HepG2 (cell line): ENCODE data around the gene NAA25. TPM values are rescaled to one million over a fixed set of nuclear protein-coding genes. Genes with fewer than 3 reads are reported as not detected.

Source experiments
- ATAC-seq: fragments of 200-7000 bp; cut with Tn5 transposase; 3 replicates; pipeline ENCODE4 v1.9.1; 2020; ENCODE audit warnings: mild to moderate bottlenecking, moderate library complexity
- BruUV-seq: library from RNA; stranded (reverse); fragments of 400-500 nt; replicated peaks from 2 replicates; lab custom pipeline; 2021; lab: Mats Ljungman, UMichigan
- CTCF ChIA-PET: fragments of 300-600 bp; formaldehyde crosslinking; extraction: SDS; loops from one replicate; lab custom pipeline; 2021; ENCODE audit warnings: low total read pairs, inconsistent platforms, low intra/inter-chr PET ratio; lab: Yijun Ruan, JAX
- POLR2A ChIA-PET: fragments of 350-600 bp; sonication (Branson Sonifier 250); formaldehyde crosslinking; loops from one replicate; lab custom pipeline; 2020; ENCODE audit warnings: antibody characterized with exemption, inconsistent platforms; lab: Yijun Ruan, JAX
- DNase-seq: peaks from one replicate; pipeline ENCODE4 v3.0.0-alpha.2; 2015; ENCODE audit warnings: low spot score
- FAIRE-seq: peaks from 3 replicates; lab custom pipeline; 2011; peaks lifted over from hg19 to GRCh38; lab: Jason Lieb, UNC
- H2AFZ ChIP-seq: one replicate; pipeline ENCODE4 v1.6.1; 2011; ENCODE audit warnings: low read length, inconsistent platforms
- H3K27ac ChIP-seq: fragments of 300-600 bp; 3 replicates; pipeline ENCODE4 v1.8.0; 2011; ENCODE audit warnings: mixed run types, mild to moderate bottlenecking, mixed read lengths, low read length, inconsistent platforms; ENCODE audit not compliant: insufficient read depth; ENCODE audit errors: extremely low read length
- H3K27me3 ChIP-seq, 2 experiments: fragments of 200-600 bp in 1 of 2; 2 replicates in 1 of 2; 3 replicates in 1 of 2; pipeline versions ENCODE4 v1.6.0 to v1.8.0; 2011; ENCODE audit warnings: low read length in 2 of 2, mild to moderate bottlenecking in 2 of 2, moderate library complexity in 2 of 2, inconsistent platforms in 1 of 2; ENCODE audit not compliant: insufficient read depth in 2 of 2, control insufficient read depth in 1 of 2
- H3K36me3 ChIP-seq, 2 experiments: fragments of 200-600 bp in 1 of 2; replicated peaks in 1 of 2; 2 replicates in 1 of 2; 3 replicates in 1 of 2; pipeline versions ENCODE4 v1.5.1 to v1.8.0; 2011; ENCODE audit warnings: low read length in 2 of 2, inconsistent platforms in 1 of 2; ENCODE audit not compliant: insufficient read depth in 2 of 2, control insufficient read depth in 1 of 2
- H3K4me1 ChIP-seq: 2 replicates; pipeline ENCODE4 v1.5.1; 2012; ENCODE audit warnings: low read length, inconsistent platforms; ENCODE audit not compliant: insufficient read depth
- H3K4me2 ChIP-seq: 2 replicates; pipeline ENCODE4 v1.6.0; 2011; ENCODE audit warnings: low read depth, low read length, inconsistent platforms
- H3K4me3 ChIP-seq, 3 experiments: fragments of 200-600 bp in 1 of 3; sonication (generic), shearing (Covaris generic) in 1 of 3; replicated peaks in 1 of 3; 2 replicates each; pipeline ENCODE4 v1.5.1; 2011 to 2016; ENCODE audit warnings: low read length in 3 of 3, inconsistent platforms in 2 of 3, low read depth in 2 of 3, mild to moderate bottlenecking in 2 of 3, control low read depth in 1 of 3, mixed read lengths in 1 of 3; ENCODE audit not compliant: insufficient read depth in 1 of 3
- H3K79me2 ChIP-seq: one replicate; pipeline ENCODE4 v1.6.1; 2011; ENCODE audit warnings: low read length, inconsistent platforms; ENCODE audit not compliant: insufficient read depth
- H3K9ac ChIP-seq: 2 replicates; pipeline ENCODE4 v1.6.0; 2011; ENCODE audit warnings: mild to moderate bottlenecking, low read depth, low read length, inconsistent platforms; ENCODE audit not compliant: insufficient read depth
- H3K9me3 ChIP-seq: 2 replicates; pipeline ENCODE4 v1.5.1; 2012; ENCODE audit warnings: mild to moderate bottlenecking, low read length
- H4K20me1 ChIP-seq: 2 replicates; pipeline ENCODE4 v1.6.0; 2011; ENCODE audit warnings: inconsistent platforms, mild to moderate bottlenecking, low read length, moderate library complexity; ENCODE audit not compliant: insufficient read depth
- CEBPB ChIP-seq: IDR thresholded peaks from 2 replicates; pipeline ENCODE4 v1.6.1; 2011; ENCODE audit warnings: low read depth, low read length, improper control_type of control experiment, borderline replicate concordance
- CEBPG ChIP-seq: IDR thresholded peaks from 2 replicates; pipeline ENCODE4 v1.6.1; 2016
- CTCF ChIP-seq: sonication (generic); formaldehyde crosslinking; IDR thresholded peaks from 2 replicates; pipeline ENCODE4 v1.5.0; 2020; ENCODE audit warnings: mild to moderate bottlenecking, missing genetic modification reagents, moderate library complexity
- HBP1 ChIP-seq: IDR thresholded peaks from 2 replicates; pipeline ENCODE4 v1.6.1; 2016; ENCODE audit warnings: low read depth, control low read depth
- MED1 ChIP-seq: sonication (generic); formaldehyde crosslinking; IDR thresholded peaks from 2 replicates; pipeline ENCODE4 v1.4.0; 2020; ENCODE audit warnings: missing genetic modification reagents
- PHF8 ChIP-seq: sonication (generic); formaldehyde crosslinking; IDR thresholded peaks from 2 replicates; pipeline ENCODE4 v1.5.0; 2020; ENCODE audit warnings: missing genetic modification reagents
- STAG1 ChIP-seq: sonication (generic); formaldehyde crosslinking; IDR thresholded peaks from 2 replicates; pipeline ENCODE4 v1.4.0; 2020; ENCODE audit warnings: missing genetic modification reagents
- ZNF121 ChIP-seq: sonication (generic); formaldehyde crosslinking; IDR thresholded peaks from 2 replicates; pipeline ENCODE4 v1.5.0; 2020; ENCODE audit warnings: mild to moderate bottlenecking, missing genetic modification reagents
- WGBS: methylation state at CpG from one replicate; pipeline ENCODE4 v1.1.6; 2017; ENCODE audit warnings: low lambda C conversion rate; 5-methylcytosine and 5-hydroxymethylcytosine counted together
- in situ Hi-C: cut with HindIII; loops from 2 replicates; pipeline ENCODE4 v1.10.0; 2017; ENCODE audit warnings: low pct_unique_long_range_greater_than_20kb; ENCODE audit not compliant: extremely low pct_ligation_motif_present
- intact Hi-C: fragments of 100-400 bp; cut with micrococcal nuclease; formaldehyde crosslinking; loops from one replicate; pipeline ENCODE4 v1.10.0; 2022; ENCODE audit not compliant: unreplicated experiment
- polyA plus RNA-seq, 8 experiments: library from polyadenylated mRNA; depleted of rRNA in 3 of 8; stranded (reverse) in 7 of 8; unstranded in 1 of 8; fragments of >200 nt; fragmentation: Illumina TruSeq in 4 of 8; extraction: Trizol in 4 of 8; gene quantifications; 2 replicates each; pipeline versions ENCODE4 v1.2.1 to v1.2.3, GENCODE V29; 2011 to 2016; ENCODE audit warnings: low read depth in 4 of 8, missing spikeins in 1 of 8, mixed read lengths in 1 of 8; ENCODE audit not compliant: insufficient read depth in 1 of 8
- total RNA-seq, 5 experiments: library from RNA; depleted of rRNA; stranded (reverse); fragments of >200 nt; fragmentation: Illumina TruSeq; extraction: Trizol; gene quantifications; 2 replicates each; pipeline ENCODE4 v1.2.3, GENCODE V29; 2016; ENCODE audit warnings: low read depth in 1 of 5
- TF ChIP-seq, protein P1 (sequence below): IDR thresholded peaks from 2 replicates; pipeline ENCODE4 v1.6.1; 2018; ENCODE audit warnings: missing genetic modification reagents
- TF ChIP-seq, protein P2 (sequence below): sonication (generic); formaldehyde crosslinking; conservative IDR thresholded peaks from 2 replicates; pipeline ENCODE4 v1.4.0; 2020; ENCODE audit warnings: mild to moderate bottlenecking, missing genetic modification reagents, moderate library complexity
- TF ChIP-seq, protein P3 (sequence below): sonication (generic); formaldehyde crosslinking; IDR thresholded peaks from 2 replicates; pipeline ENCODE4 v1.8.0; 2022; ENCODE audit warnings: missing genetic modification reagents, low read depth, mild to moderate bottlenecking, borderline replicate concordance

The NAA25 gene
- total and polyA plus RNA-seq, 2 of the 13 experiments (the other 11 are each of a cell fraction or from before 2014, with no cell fraction given): 11.4 to 32.0 TPM

- peak; percentile 48 for TF ChIP-seq CTCF (CRISPR knock-in tag)
- TF ChIP-seq HBP1: no peak
- TF ChIP-seq, protein P1, sequence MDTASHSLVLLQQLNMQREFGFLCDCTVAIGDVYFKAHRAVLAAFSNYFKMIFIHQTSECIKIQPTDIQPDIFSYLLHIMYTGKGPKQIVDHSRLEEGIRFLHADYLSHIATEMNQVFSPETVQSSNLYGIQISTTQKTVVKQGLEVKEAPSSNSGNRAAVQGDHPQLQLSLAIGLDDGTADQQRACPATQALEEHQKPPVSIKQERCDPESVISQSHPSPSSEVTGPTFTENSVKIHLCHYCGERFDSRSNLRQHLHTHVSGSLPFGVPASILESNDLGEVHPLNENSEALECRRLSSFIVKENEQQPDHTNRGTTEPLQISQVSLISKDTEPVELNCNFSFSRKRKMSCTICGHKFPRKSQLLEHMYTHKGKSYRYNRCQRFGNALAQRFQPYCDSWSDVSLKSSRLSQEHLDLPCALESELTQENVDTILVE (CRISPR knock-in tag): no peak
- TF ChIP-seq, protein P2, sequence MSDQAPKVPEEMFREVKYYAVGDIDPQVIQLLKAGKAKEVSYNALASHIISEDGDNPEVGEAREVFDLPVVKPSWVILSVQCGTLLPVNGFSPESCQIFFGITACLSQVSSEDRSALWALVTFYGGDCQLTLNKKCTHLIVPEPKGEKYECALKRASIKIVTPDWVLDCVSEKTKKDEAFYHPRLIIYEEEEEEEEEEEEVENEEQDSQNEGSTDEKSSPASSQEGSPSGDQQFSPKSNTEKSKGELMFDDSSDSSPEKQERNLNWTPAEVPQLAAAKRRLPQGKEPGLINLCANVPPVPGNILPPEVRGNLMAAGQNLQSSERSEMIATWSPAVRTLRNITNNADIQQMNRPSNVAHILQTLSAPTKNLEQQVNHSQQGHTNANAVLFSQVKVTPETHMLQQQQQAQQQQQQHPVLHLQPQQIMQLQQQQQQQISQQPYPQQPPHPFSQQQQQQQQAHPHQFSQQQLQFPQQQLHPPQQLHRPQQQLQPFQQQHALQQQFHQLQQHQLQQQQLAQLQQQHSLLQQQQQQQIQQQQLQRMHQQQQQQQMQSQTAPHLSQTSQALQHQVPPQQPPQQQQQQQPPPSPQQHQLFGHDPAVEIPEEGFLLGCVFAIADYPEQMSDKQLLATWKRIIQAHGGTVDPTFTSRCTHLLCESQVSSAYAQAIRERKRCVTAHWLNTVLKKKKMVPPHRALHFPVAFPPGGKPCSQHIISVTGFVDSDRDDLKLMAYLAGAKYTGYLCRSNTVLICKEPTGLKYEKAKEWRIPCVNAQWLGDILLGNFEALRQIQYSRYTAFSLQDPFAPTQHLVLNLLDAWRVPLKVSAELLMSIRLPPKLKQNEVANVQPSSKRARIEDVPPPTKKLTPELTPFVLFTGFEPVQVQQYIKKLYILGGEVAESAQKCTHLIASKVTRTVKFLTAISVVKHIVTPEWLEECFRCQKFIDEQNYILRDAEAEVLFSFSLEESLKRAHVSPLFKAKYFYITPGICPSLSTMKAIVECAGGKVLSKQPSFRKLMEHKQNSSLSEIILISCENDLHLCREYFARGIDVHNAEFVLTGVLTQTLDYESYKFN (CRISPR knock-in tag): peak; percentile 43; the same call in 1 of the 2 replicates
- TF ChIP-seq PHF8: no peak
- TF ChIP-seq MED1 (CRISPR knock-in tag): no peak
- TF ChIP-seq STAG1 (CRISPR knock-in tag): peak; percentile 28; the same call in 1 of the 2 replicates
- TF ChIP-seq CEBPB: 0 out of 2 replicates have a peak, but pooled peaks have one; percentile 26
- TF ChIP-seq ZNF121 (CRISPR knock-in tag): 0 out of 2 replicates have a peak, but pooled peaks have one; percentile 27
- TF ChIP-seq, protein P3, sequence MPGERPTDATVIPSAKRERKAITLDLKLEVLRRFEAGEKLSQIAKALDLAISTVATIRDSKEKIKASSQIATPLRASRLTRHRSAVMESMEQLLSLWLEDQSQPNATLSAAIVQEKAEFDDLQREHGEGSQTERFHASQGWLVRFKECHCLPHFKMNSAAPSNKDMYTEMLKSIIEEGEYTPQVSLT (CRISPR knock-in tag): no peak
- peak; percentile 82 for TF ChIP-seq CEBPG (CRISPR knock-in tag)
- TF ChIP-seq, all 625 proteins: peak for 6
- peak overlapping the region; percentile 24 for H3K27ac ChIP-seq
- 2% methylated on average over 5 of the region's 5 CpGs for WGBS
- CTCF ChIA-PET: no interaction called here
- peaks cover 21% of the 10 kb centered on the region for H3K79me2 ChIP-seq
- no peaks in the 10 kb centered on the region; a peak in 1 of 5 replicates for H3K27me3 ChIP-seq
- H3K9me3 ChIP-seq: no peaks in the 10 kb centered on the region
- in situ Hi-C loops: loop anchor here (5.0 to 10.0 kb wide), 2 partner anchors 60 to 303 kb away; partner anchors contain the start of gene PTPN11
- DNase-seq (no peak), FAIRE-seq (peak; percentile 8), ATAC-seq (no peak)
- H3K36me3 ChIP-seq: no peaks in the 10 kb centered on the region
- H3K4me3 ChIP-seq: peak overlapping the region in 1 of 3 experiments; percentile 23; a peak in 2 of 6 replicates
- BruUV-seq: no TSS peak
- H3K4me2 ChIP-seq: peak overlapping the region; percentile 74
- H3K4me1 ChIP-seq: peaks cover 46% of the 10 kb centered on the region
- intact Hi-C loops: loop anchor here (5.0 kb wide), 1 partner anchor 60 kb away; no protein-coding TSS in a partner anchor
- H2AFZ ChIP-seq: no peak overlapping the region
- 0 out of 2 replicates have a peak, but pooled peaks cover 2% of the 10 kb centered on the region for H4K20me1 ChIP-seq
- no peak overlapping the region for H3K9ac ChIP-seq
- POLR2A ChIA-PET: interaction anchor here (0.9 to 9.5 kb wide), 2 partner anchors 12 to 14 kb away, joined by 3 to 85 read pairs; partner anchors contain the start of gene TRAFD1
Observed at GRCh38 chr12:112111931-112112330, 3.3 kb upstream of the NAA25 start.
